ENCODE data around the gene SH2D1B. TPM values are rescaled to one million over a fixed set of nuclear protein-coding genes. Genes with fewer than 3 reads are reported as not detected.

The SH2D1B gene
- total RNA-seq, 1 experiment from 2014 or later = 0.34 TPM

- peaks cover 72% of the 10 kb centered on the region for H3K4me1 ChIP-seq (ENCODE audit: insufficient read depth, low read length, poor library complexity, severe bottlenecking)
- H3K27ac ChIP-seq (ENCODE audit: low read depth, low read length, poor library complexity, severe bottlenecking) = peak overlapping the region; percentile 99
- no peak overlapping the region for H3K4me3 ChIP-seq (ENCODE audit: low read depth, low read length, poor library complexity, severe bottlenecking)
- H3K27me3 ChIP-seq (replicated peaks; ENCODE audit: insufficient read depth, low read depth, low read length, poor library complexity) = no peaks in the 10 kb centered on the region
- CTCF ChIA-PET = no interaction called here
- TF ChIP-seq CTCF (conservative IDR thresholded peaks at IDR 0.05; ENCODE audit: low read depth, low read length) (no peak), EZH2 (IDR thresholded peaks at IDR 0.05; ENCODE audit: borderline replicate concordance, low read depth, low read length, poor library complexity, severe bottlenecking) (no peak)
- DNase-seq (ENCODE audit: low spot score) = peak; percentile 59
- POLR2A ChIA-PET (ENCODE audit: low non-redundant PET) = interaction anchor here (0.5 kb wide), 1 partner anchor 13 kb away, joined by 5 read pairs; the partner anchor contains the start of gene SPATA46
- intact Hi-C loops (cut with micrococcal nuclease; ENCODE audit: unreplicated experiment) = no loop called here
- peaks cover 3% of the 10 kb centered on the region for H3K36me3 ChIP-seq (ENCODE audit: insufficient read depth, low read length, poor library complexity, severe bottlenecking)
- BruUV-seq (replicated peaks) = no TSS peak
- H3K9me3 ChIP-seq (ENCODE audit: low read depth, low read length, poor library complexity, severe bottlenecking) = no peaks in the 10 kb centered on the region
Measured at GRCh38 chr1:162389021-162389818, 22.7 kb downstream of the SH2D1B start.

GRCh38 chr1:162388615-162389014, 23.3 kb downstream of the SH2D1B start:
- peaks cover 3% of the 10 kb centered on the region for H3K36me3 ChIP-seq (ENCODE audit: insufficient read depth, low read length, poor library complexity, severe bottlenecking)
- BruUV-seq (replicated peaks) = no TSS peak
- CTCF ChIA-PET = no interaction called here
- TF ChIP-seq EZH2 (IDR thresholded peaks at IDR 0.05; ENCODE audit: borderline replicate concordance, low read depth, low read length, poor library complexity, severe bottlenecking) (no peak), CTCF (conservative IDR thresholded peaks at IDR 0.05; ENCODE audit: low read depth, low read length) (no peak)
- intact Hi-C loops (cut with micrococcal nuclease; ENCODE audit: unreplicated experiment) = no loop called here
- peaks cover 69% of the 10 kb centered on the region for H3K4me1 ChIP-seq (ENCODE audit: insufficient read depth, low read length, poor library complexity, severe bottlenecking)
- no peaks in the 10 kb centered on the region for H3K9me3 ChIP-seq (ENCODE audit: low read depth, low read length, poor library complexity, severe bottlenecking)
- H3K27me3 ChIP-seq (replicated peaks; ENCODE audit: insufficient read depth, low read depth, low read length, poor library complexity) = no peaks in the 10 kb centered on the region
- H3K27ac ChIP-seq (ENCODE audit: low read depth, low read length, poor library complexity, severe bottlenecking) = peak overlapping the region; percentile 99
- DNase-seq (ENCODE audit: low spot score) = no peak
- POLR2A ChIA-PET (ENCODE audit: low non-redundant PET) = no interaction called here
- H3K4me3 ChIP-seq (ENCODE audit: low read depth, low read length, poor library complexity, severe bottlenecking) = no peak overlapping the region

- BruUV-seq (replicated peaks) = no TSS peak
- DNase-seq (ENCODE audit: low spot score) = peak; percentile 41
- Histone ChIP-seq H3K27ac (ENCODE audit: low read depth, low read length, poor library complexity, severe bottlenecking) (peak overlapping the region; percentile 99), H3K4me1 (ENCODE audit: insufficient read depth, low read length, poor library complexity, severe bottlenecking) (peaks cover 65% of the 10 kb centered on the region), H3K36me3 (ENCODE audit: insufficient read depth, low read length, poor library complexity, severe bottlenecking) (peaks cover 6% of the 10 kb centered on the region), H3K4me3 (ENCODE audit: low read depth, low read length, poor library complexity, severe bottlenecking) (no peak overlapping the region), H3K27me3 (replicated peaks; ENCODE audit: insufficient read depth, low read depth, low read length, poor library complexity) (no peaks in the 10 kb centered on the region), H3K9me3 (ENCODE audit: low read depth, low read length, poor library complexity, severe bottlenecking) (no peaks in the 10 kb centered on the region)
- TF ChIP-seq EZH2 (IDR thresholded peaks at IDR 0.05; ENCODE audit: borderline replicate concordance, low read depth, low read length, poor library complexity, severe bottlenecking) = no peak
- no peak for TF ChIP-seq CTCF (conservative IDR thresholded peaks at IDR 0.05; ENCODE audit: low read depth, low read length)
- ChIA-PET CTCF (no interaction called here), POLR2A (ENCODE audit: low non-redundant PET) (no interaction called here)
- intact Hi-C loops (cut with micrococcal nuclease; ENCODE audit: unreplicated experiment) = no loop called here
Measured at GRCh38 chr1:162388083-162388594, 23.8 kb downstream of the SH2D1B start.
